Stimulated activated CD8-positive, alpha-beta memory T cell treated with anti-CD3 and anti-CD28 coated beads, Interleukin-15, amount 100 ng/mL, for 24 hours (primary cell): Measurements from ENCODE around the gene NIM1K.
A peak's percentile ranks its signal among the peaks of the same experiment; 100 is the strongest.
"Not testable (repeated sequence)": the region's sequence is repeated elsewhere in the genome, so short reads cannot be mapped to it uniquely, and the experiment has no call there.

Experiments used
- DNase-seq: peaks from one replicate; pipeline ENCODE4 v3.0.0-alpha.2; 2020; ENCODE audit warnings: low read depth

The NIM1K gene

GRCh38 chr5:43191740-43192557 is at the start of gene NIM1K:
Gene NIM1K, plus strand, starts transcription at chr5:43192225. Its CDS starts 53,551 bp downstream, at chr5:43245776.
- peak; percentile 5 for DNase-seq

- no peak for DNase-seq
Measured at GRCh38 chr5:43145071-43145470, 47.0 kb upstream of the NIM1K start.

GRCh38 chr5:43146958-43147357 is 45.1 kb upstream of the NIM1K start:
- DNase-seq = no peak

GRCh38 chr5:43148417-43148816 is 43.6 kb upstream of the NIM1K start:
- no peak for DNase-seq

- DNase-seq = no peak
Measured at GRCh38 chr5:43149231-43149630, 42.8 kb upstream of the NIM1K start.

GRCh38 chr5:43150075-43150474 is 42.0 kb upstream of the NIM1K start:
- no peak for DNase-seq

- no peak for DNase-seq
Measured at GRCh38 chr5:43150748-43151147, 41.3 kb upstream of the NIM1K start.

GRCh38 chr5:43152946-43153345 is 39.1 kb upstream of the NIM1K start:
- no peak for DNase-seq

GRCh38 chr5:43154469-43154868 is 37.6 kb upstream of the NIM1K start:
- DNase-seq = no peak

GRCh38 chr5:43155394-43156096 is 36.5 kb upstream of the NIM1K start:
- no peak for DNase-seq

- no peak for DNase-seq
Measured at GRCh38 chr5:43156388-43156787, 35.6 kb upstream of the NIM1K start.

- DNase-seq = no peak
Measured at GRCh38 chr5:43157068-43157467, 35.0 kb upstream of the NIM1K start.

GRCh38 chr5:43161244-43161643 is 30.8 kb upstream of the NIM1K start:
- no peak for DNase-seq

- DNase-seq = not testable (repeated sequence)
Measured at GRCh38 chr5:43164801-43165200, 27.2 kb upstream of the NIM1K start.

GRCh38 chr5:43165323-43165722 is 26.7 kb upstream of the NIM1K start:
- no peak for DNase-seq

- no peak for DNase-seq
Measured at GRCh38 chr5:43168175-43168574, 23.9 kb upstream of the NIM1K start.

- DNase-seq = no peak
Measured at GRCh38 chr5:43171451-43171850, 20.6 kb upstream of the NIM1K start.

- DNase-seq = no peak
Measured at GRCh38 chr5:43171926-43172325, 20.1 kb upstream of the NIM1K start.

GRCh38 chr5:43172779-43173178 is 19.2 kb upstream of the NIM1K start:
- no peak for DNase-seq

- no peak for DNase-seq
Measured at GRCh38 chr5:43174586-43174985, 17.4 kb upstream of the NIM1K start.

GRCh38 chr5:43179836-43180235 is 12.2 kb upstream of the NIM1K start:
- DNase-seq = no peak

GRCh38 chr5:43182421-43182820 is 9.6 kb upstream of the NIM1K start:
- DNase-seq = no peak

GRCh38 chr5:43183101-43183500 is 8.9 kb upstream of the NIM1K start:
- DNase-seq = not testable (repeated sequence)
